HUDEP-2 (cell line): ENCODE data around the gene IFI27.

ENCODE experiments used
- DNase-seq, 76 experiments: peaks; one replicate each; lab custom pipeline; 2025; ENCODE audit not compliant: unreplicated experiment in 76 of 76; lab: John Stamatoyannopoulos, UW

The IFI27 gene

GRCh38 chr14:94101748-94102147, 8.8 kb upstream of the IFI27 start:
- DNase-seq = no peak

- DNase-seq = no peak
These were observed 7.6 kb upstream of the IFI27 start for GRCh38 chr14:94102768-94103482.

GRCh38 chr14:94103554-94104150, 6.9 kb upstream of the IFI27 start:
- no peak for DNase-seq

GRCh38 chr14:94104731-94105130, 5.8 kb upstream of the IFI27 start:
- no peak for DNase-seq

- no peak for DNase-seq
These were observed 653 bp upstream of the IFI27 start for GRCh38 chr14:94109915-94110250.

GRCh38 chr14:94111276-94112095, 950 bp downstream of the IFI27 start:
- no peak for DNase-seq

GRCh38 chr14:94112513-94113063, 2.1 kb downstream of the IFI27 start:
- DNase-seq = peak in 4 of 76 experiments; percentile 4 to 11 (median 7)

GRCh38 chr14:94113073-94113472, 2.5 kb downstream of the IFI27 start:
- no peak for DNase-seq

GRCh38 chr14:94113490-94113889, 3.0 kb downstream of the IFI27 start:
- peak in 3 of 76 experiments; percentile 4 to 9 (median 9) for DNase-seq

- DNase-seq = no peak
These were observed 3.5 kb downstream of the IFI27 start for GRCh38 chr14:94113908-94114588.

- no peak for DNase-seq
These were observed 4.1 kb downstream of the IFI27 start for GRCh38 chr14:94114589-94115057.

GRCh38 chr14:94115058-94115591, 4.6 kb downstream of the IFI27 start:
- peak in 70 of 76 experiments; percentile 6 to 83 (median 46) for DNase-seq

- no peak for DNase-seq
These were observed 5.1 kb downstream of the IFI27 start for GRCh38 chr14:94115631-94116030.

- no peak for DNase-seq
These were observed 6.2 kb downstream of the IFI27 start for GRCh38 chr14:94116701-94117100.

GRCh38 chr14:94117856-94118255, 7.3 kb downstream of the IFI27 start:
- no peak for DNase-seq

- DNase-seq = no peak
These were observed 8.5 kb downstream of the IFI27 start for GRCh38 chr14:94119071-94119470.

- no peak for DNase-seq
These were observed 10.3 kb downstream of the IFI27 start for GRCh38 chr14:94120667-94121340.

- DNase-seq = no peak
These were observed 10.9 kb downstream of the IFI27 start for GRCh38 chr14:94121485-94121884.

- no peak for DNase-seq
These were observed 11.9 kb downstream of the IFI27 start for GRCh38 chr14:94122438-94122837.

GRCh38 chr14:94123296-94123695, 12.8 kb downstream of the IFI27 start:
- no peak for DNase-seq
